HCEC 1CT (cell line): ENCODE results near the gene LSM7.
A peak's percentile ranks its signal among the peaks of the same experiment; 100 is the strongest.

Experiments
- DNase-seq: peaks from one replicate; pipeline ENCODE4 v3.0.0-alpha.2; 2017

LSM7 gene

GRCh38 chr19:2338055-2338615, 9.7 kb upstream of the LSM7 start:
- no peak for DNase-seq

- DNase-seq = no peak
These were observed 8.9 kb upstream of the LSM7 start for GRCh38 chr19:2337329-2337707.

GRCh38 chr19:2336528-2337328, 8.3 kb upstream of the LSM7 start:
- DNase-seq = no peak

GRCh38 chr19:2335848-2336247, 7.5 kb upstream of the LSM7 start:
- no peak for DNase-seq

- no peak for DNase-seq
These were observed 6.8 kb upstream of the LSM7 start for GRCh38 chr19:2334986-2335846.

GRCh38 chr19:2334426-2334825, 6.0 kb upstream of the LSM7 start:
- no peak for DNase-seq

GRCh38 chr19:2333807-2334211, 5.4 kb upstream of the LSM7 start:
- no peak for DNase-seq

- no peak for DNase-seq
These were observed 4.8 kb upstream of the LSM7 start for GRCh38 chr19:2333027-2333806.

- DNase-seq = no peak
These were observed 4.1 kb upstream of the LSM7 start for GRCh38 chr19:2332341-2333026.

GRCh38 chr19:2331601-2332246, 3.3 kb upstream of the LSM7 start:
- DNase-seq = no peak

- DNase-seq = no peak
These were observed 2.4 kb upstream of the LSM7 start for GRCh38 chr19:2330632-2331284.

GRCh38 chr19:2330255-2330631, 1.9 kb upstream of the LSM7 start:
- DNase-seq = no peak

- DNase-seq = no peak
These were observed 1.1 kb upstream of the LSM7 start for GRCh38 chr19:2329501-2329916.

GRCh38 chr19:2329149-2329478, 728 bp upstream of the LSM7 start:
- DNase-seq = no peak

- peak; percentile 69 for DNase-seq
These were observed 499 bp downstream of the LSM7 start for GRCh38 chr19:2327773-2328400.

GRCh38 chr19:2326699-2327360, 1.6 kb downstream of the LSM7 start:
- no peak for DNase-seq

GRCh38 chr19:2325281-2326046, 2.9 kb downstream of the LSM7 start:
- DNase-seq = no peak

- DNase-seq = no peak
These were observed 4.0 kb downstream of the LSM7 start for GRCh38 chr19:2324220-2324948.

GRCh38 chr19:2323707-2324106, 4.7 kb downstream of the LSM7 start:
- DNase-seq = no peak
